Transverse colon (tissue), 4 donors: ENCODE data around the gene TTYH3.

Source experiments
- EP300 ChIP-seq: sonication (generic); formaldehyde crosslinking; IDR thresholded peaks from one replicate; pipeline ENCODE4 v1.6.1; 2017; ENCODE audit warnings: antibody characterized with exemption, low read depth
- POLR2A ChIP-seq: fragments of 450-650 bp; IDR thresholded peaks from one replicate; pipeline ENCODE4 v1.6.1; 2016; ENCODE audit warnings: antibody characterized with exemption, mild to moderate bottlenecking, moderate library complexity
- POLR2AphosphoS5 ChIP-seq, 3 donors: sonication (generic); formaldehyde crosslinking; IDR thresholded peaks; one replicate each; pipeline ENCODE4 v1.6.1; 2016; ENCODE audit warnings: antibody characterized with exemption in 3 of 3
- TF ChIP-seq, protein P1 (sequence below), 5 experiments: fragments of 200-600 bp in 3 of 5; fragments of 450-650 bp in 2 of 5; sonication (generic) in 3 of 5; IDR thresholded peaks; 1 replicate in 2 of 5; 2 replicates in 3 of 5; pipeline ENCODE4 v1.5.1; 2016 to 2017; ENCODE audit warnings: antibody characterized with exemption in 5 of 5, inconsistent platforms in 3 of 5, mild to moderate bottlenecking in 2 of 5, moderate library complexity in 1 of 5

DNA sequence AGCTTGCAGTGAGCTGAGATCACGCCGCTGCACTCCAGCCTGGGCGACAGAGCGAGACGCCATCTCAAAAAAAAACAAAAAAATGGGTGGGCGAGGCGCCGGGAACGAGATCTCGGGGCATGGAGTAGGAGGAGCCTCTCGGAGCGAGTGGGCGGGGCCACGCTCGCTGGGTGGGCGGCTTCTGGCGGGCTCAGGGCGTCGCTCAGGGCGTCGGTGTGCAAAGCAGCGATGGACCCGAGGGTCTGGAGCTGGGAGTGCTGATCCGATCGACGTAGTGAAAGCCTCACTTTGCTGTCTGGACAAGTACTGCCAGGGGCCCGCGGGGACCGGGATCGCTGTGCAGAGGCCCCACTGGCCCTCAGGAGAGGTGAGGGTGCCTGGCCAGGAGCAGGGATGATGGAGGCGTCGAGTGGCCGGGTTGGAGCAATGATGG, 33.6 kb downstream of the TTYH3 start:
- no peak for TF ChIP-seq EP300
- no peak for TF ChIP-seq POLR2A
- TF ChIP-seq, protein P1, sequence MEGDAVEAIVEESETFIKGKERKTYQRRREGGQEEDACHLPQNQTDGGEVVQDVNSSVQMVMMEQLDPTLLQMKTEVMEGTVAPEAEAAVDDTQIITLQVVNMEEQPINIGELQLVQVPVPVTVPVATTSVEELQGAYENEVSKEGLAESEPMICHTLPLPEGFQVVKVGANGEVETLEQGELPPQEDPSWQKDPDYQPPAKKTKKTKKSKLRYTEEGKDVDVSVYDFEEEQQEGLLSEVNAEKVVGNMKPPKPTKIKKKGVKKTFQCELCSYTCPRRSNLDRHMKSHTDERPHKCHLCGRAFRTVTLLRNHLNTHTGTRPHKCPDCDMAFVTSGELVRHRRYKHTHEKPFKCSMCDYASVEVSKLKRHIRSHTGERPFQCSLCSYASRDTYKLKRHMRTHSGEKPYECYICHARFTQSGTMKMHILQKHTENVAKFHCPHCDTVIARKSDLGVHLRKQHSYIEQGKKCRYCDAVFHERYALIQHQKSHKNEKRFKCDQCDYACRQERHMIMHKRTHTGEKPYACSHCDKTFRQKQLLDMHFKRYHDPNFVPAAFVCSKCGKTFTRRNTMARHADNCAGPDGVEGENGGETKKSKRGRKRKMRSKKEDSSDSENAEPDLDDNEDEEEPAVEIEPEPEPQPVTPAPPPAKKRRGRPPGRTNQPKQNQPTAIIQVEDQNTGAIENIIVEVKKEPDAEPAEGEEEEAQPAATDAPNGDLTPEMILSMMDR (IDR thresholded peaks at IDR 0.05), result no peak
- no peak for TF ChIP-seq POLR2AphosphoS5 (IDR thresholded peaks at IDR 0.05)
